HEK293T (cell line): ENCODE measurements around the gene TTBK1.

ENCODE experiments used
- ARNT ChIP-seq: fragments of 450-650 bp; IDR thresholded peaks from 2 replicates; pipeline ENCODE4 v1.6.1; 2017; ENCODE audit warnings: mild to moderate bottlenecking
- BHLHE40 ChIP-seq: fragments of 450-650 bp; IDR thresholded peaks from 2 replicates; pipeline ENCODE4 v1.6.1; 2016; ENCODE audit warnings: mild to moderate bottlenecking, moderate library complexity, borderline replicate concordance
- CTBP1 ChIP-seq: fragments of 450-650 bp; IDR thresholded peaks from 2 replicates; pipeline ENCODE4 v1.6.1; 2016; ENCODE audit warnings: borderline replicate concordance
- FOXA1 ChIP-seq: fragments of 450-650 bp; IDR thresholded peaks from 2 replicates; pipeline ENCODE4 v1.6.1; 2016; ENCODE audit warnings: mild to moderate bottlenecking
- FOXK2 ChIP-seq: fragments of 450-650 bp; IDR thresholded peaks from 2 replicates; pipeline ENCODE4 v1.6.1; 2016; ENCODE audit warnings: mild to moderate bottlenecking
- FOXM1 ChIP-seq: fragments of 450-650 bp; IDR thresholded peaks from 2 replicates; pipeline ENCODE4 v1.6.1; 2017; ENCODE audit warnings: mild to moderate bottlenecking, borderline replicate concordance
- HDGF ChIP-seq: fragments of 450-650 bp; IDR thresholded peaks from 2 replicates; pipeline ENCODE4 v1.6.1; 2017; ENCODE audit warnings: antibody characterized with exemption, borderline replicate concordance
- L3MBTL2 ChIP-seq: fragments of 450-650 bp; conservative IDR thresholded peaks from 2 replicates; pipeline ENCODE4 v1.6.1; 2016; ENCODE audit warnings: mild to moderate bottlenecking
- LEF1 ChIP-seq: fragments of 450-650 bp; IDR thresholded peaks from 2 replicates; pipeline ENCODE4 v1.6.1; 2017; ENCODE audit warnings: mild to moderate bottlenecking, borderline replicate concordance
- NFRKB ChIP-seq: fragments of 450-650 bp; IDR thresholded peaks from 2 replicates; pipeline ENCODE4 v1.6.1; 2016; ENCODE audit warnings: mild to moderate bottlenecking, moderate library complexity
- SP1 ChIP-seq: fragments of 450-650 bp; IDR thresholded peaks from 2 replicates; pipeline ENCODE4 v1.6.1; 2017
- SUZ12 ChIP-seq: fragments of 450-650 bp; IDR thresholded peaks from 2 replicates; pipeline ENCODE4 v1.6.1; 2016; ENCODE audit warnings: mild to moderate bottlenecking
- TARDBP ChIP-seq: fragments of 450-650 bp; IDR thresholded peaks from 2 replicates; pipeline ENCODE4 v1.6.1; 2016
- ZNF384 ChIP-seq: fragments of 450-650 bp; IDR thresholded peaks from 2 replicates; pipeline ENCODE4 v1.6.1; 2016

DNA sequence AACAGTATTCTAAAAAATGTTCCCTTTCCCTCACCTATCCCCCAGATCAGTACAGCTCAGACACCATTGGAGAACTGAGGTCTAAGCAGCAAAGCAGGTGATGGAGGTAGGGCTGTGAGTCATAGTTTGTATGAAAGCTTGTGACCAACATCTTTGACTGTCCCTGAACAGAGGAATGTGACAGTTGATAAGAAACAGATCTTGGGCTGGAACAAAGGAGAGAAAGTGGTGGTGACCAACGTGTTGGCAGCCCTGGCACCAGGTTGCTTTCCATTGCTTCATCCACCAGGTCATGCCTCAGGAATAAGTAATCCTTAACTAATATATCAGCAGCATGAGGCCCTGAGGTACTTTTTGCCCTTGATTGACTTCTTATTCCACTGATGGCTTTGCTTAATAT, 85.2 kb downstream of the TTBK1 start:
- TF ChIP-seq FOXM1 (no peak), FOXA1 (no peak), BHLHE40 (no peak), FOXK2 (no peak), SP1 (no peak), HDGF (no peak), ARNT (no peak), SUZ12 (no peak), TARDBP (no peak), L3MBTL2 (no peak), NFRKB (no peak), LEF1 (no peak), CTBP1 (no peak), ZNF384 (no peak)
